Amygdala (tissue), 56 donors: ENCODE measurements around the gene C1orf56.

ENCODE experiments used
- DNase-seq, 56 donors: peaks; one replicate each; lab custom pipeline; 2025; lab: John Stamatoyannopoulos, UW

Gene C1orf56

DNA sequence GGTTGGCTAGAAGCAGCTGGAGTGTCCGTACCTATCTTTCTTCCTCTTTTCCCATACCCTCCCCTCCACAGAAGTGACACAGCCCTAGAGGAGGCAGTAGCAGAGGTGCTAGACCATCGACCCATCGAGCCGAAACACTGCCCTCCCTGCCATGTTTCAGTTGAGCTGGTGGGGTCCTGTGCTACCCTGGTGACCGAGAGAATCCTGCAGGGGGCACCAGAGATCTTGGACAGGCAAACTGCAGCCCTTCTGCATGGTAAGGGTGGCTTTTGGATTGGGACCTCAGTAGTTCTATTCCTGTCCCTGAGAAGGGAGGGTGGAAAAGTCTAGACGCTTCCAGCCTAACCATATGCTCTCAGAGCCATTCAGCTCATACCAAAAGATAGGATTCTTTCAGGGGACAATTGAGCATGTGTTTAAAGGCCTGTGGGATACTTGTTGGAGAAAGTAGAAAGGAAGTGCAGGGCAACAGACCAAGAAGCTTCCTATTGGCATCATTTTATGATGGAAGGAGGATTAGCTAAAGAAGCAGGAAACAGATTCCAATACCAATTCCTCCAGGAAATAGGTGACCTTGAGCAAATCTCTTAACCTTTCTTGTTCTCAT, 22.9 kb upstream of the C1orf56 start:
- DNase-seq: peak in 54 of 56 donors; percentile 5 to 86 (median 56)

DNA sequence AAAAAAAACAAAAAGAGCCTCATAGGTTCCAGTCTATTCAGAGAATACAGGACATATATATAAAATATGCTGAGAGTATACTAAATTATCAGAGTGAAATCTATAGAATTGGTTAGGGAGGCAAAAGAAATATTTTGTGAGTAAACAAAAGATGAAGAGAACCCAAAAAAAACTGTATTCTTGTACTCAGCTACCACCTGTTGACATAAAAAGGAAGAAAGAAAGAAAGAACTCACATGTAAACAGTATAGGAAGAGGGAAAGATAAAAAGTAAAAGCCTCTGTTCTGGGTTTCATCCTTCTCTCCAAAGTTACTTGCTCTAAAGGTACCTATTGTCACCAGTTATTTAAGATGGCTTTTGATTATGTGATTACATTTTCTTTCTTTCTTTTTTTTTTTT, 21.1 kb upstream of the C1orf56 start:
- no peak for DNase-seq

DNA sequence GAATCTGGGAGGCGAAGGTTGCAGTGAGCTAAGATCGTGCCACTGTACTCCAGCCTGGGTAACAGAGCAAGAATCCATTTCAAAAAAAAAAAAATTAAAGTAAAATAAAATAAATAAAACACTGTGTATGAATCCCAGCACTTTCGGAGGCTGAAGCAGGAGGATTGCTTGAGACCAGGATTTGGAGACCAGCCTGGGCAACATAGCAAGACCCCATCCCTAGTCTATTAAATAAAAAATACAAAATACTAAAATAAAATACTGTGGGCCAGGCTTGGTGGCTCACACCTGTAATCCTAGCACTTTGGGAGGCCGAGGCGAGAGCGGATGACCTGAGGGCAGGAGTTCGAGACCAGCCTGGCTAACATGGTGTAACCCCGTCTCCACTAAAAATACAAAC, 15.4 kb upstream of the C1orf56 start:
- no peak for DNase-seq

DNA sequence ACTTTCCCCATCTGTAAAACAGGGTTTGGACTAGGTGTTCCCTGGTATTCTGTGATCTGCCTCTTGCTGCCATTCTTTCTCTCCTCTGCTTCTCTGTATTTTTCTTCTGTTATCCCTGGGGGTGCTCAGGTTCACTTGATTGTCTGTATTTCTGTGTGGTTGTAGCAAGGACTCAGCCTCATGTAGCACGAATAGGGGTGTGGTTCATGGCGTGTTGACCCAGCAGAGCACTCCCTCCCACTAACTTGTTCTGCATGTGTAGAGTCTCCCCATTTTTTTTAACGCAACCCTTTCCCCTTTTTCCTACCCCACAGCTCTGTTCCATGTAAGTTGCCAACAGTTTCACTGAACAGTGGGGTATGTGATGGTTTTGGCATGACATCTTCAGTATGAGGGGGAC, 12.4 kb upstream of the C1orf56 start:
- DNase-seq: no peak

DNA sequence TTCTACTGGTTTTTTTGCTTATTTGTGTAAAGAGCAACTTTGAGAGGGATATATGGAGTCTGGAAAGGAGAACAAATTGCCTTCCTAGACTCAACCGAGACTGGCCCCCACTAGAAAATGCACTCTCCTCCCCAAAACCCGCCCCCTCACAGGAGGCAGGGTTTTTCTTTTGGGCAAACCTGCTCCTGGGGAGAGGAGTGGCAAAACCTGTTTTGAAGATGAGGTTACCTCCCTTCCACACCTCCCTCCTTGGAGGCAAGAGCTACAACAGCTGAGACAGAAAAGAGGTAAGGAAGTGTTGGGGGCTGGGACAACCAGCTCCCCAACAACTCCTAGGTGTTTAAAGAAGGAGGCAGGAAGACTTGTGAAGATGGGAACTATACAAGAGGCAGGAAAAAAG, 11.2 kb upstream of the C1orf56 start, which contains the start of gene BNIPL:
Gene BNIPL (plus strand): TSS at position 231 of the 400 bp plus-strand sequence. CDS start 140 bp downstream, at position 371.
- no peak for DNase-seq

DNA sequence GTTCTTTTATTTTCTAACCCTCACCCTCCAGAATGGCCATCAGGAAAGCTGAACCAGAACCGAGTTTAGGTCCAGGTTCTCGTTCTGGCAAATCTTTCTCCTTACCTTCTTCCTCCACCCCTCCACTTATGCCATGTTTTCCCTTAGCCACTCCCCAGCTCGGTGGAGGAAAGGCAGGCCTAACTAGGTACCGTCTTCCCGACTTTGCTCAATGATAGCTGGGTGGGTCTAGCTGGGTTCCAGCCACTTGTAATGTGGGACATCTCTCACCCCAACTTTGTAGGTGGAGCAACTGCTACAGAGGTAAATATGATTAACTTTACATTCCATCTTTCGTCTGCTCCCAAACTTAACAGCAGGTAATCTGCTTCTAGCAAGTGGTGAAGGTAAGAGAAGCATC, 10.5 kb upstream of the C1orf56 start:
- no peak for DNase-seq

DNA sequence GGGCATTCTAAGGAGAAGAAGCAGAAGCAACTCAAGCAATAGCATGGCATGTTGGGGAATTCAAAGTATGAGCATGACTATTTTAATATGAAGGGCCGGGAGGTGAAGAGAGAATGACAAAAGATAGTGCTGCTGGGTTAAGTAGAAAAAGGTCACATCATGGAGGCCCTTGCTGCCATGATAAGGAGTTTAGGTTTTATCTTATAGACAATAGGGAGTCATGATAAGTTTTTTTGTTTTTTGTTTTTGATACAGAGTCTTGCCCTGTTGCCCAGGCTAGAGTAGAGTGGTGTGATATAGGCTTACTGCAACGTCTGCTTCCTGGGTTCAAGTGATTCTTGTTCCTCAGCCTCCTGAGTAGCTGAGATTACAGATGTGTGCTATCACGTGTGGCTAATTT, 8.0 kb upstream of the C1orf56 start:
- no peak for DNase-seq

DNA sequence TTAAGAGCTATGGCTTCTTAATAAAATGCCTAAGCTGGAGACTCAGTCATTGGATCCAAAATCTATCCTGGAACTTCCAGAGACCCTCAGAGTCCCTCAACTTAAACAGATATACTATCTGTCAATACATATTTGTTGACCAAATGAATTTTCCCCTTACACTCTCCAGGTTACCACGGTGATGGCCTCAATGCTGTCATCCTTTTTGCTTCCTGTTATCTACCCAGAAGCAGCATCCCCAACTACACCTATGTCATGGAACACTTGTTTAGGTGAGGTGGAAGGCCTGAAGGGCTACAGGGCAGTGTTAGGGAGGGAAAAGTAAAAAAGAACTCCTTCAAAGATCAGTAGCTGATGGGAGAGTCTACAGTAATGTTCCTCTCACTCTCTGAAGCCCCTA, 4.4 kb upstream of the C1orf56 start:
- DNase-seq: no peak

DNA sequence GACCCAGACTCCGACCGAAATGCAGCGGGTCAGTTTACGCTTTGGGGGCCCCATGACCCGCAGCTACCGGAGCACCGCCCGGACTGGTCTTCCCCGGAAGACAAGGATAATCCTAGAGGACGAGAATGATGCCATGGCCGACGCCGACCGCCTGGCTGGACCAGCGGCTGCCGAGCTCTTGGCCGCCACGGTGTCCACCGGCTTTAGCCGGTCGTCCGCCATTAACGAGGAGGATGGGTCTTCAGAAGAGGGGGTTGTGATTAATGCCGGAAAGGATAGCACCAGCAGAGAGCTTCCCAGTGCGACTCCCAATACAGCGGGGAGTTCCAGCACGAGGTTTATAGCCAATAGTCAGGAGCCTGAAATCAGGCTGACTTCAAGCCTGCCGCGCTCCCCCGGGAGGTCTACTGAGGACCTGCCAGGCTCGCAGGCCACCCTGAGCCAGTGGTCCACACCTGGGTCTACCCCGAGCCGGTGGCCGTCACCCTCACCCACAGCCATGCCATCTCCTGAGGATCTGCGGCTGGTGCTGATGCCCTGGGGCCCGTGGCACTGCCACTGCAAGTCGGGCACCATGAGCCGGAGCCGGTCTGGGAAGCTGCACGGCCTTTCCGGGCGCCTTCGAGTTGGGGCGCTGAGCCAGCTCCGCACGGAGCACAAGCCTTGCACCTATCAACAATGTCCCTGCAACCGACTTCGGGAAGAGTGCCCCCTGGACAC, 534 bp downstream of the C1orf56 start:
- peak in 47 of 56 donors; percentile 22 to 78 (median 61) for DNase-seq

DNA sequence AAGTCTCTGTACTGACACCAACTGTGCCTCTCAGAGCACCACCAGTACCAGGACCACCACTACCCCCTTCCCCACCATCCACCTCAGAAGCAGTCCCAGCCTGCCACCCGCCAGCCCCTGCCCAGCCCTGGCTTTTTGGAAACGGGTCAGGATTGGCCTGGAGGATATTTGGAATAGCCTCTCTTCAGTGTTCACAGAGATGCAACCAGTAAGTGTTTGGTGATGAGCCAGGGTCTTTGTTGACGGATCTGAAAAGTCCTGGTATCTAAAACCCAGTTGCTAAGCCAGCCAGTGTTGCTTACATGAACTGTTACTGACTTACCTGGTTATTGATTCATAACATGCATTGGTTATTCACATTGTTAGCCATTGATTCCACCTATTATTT, 1.1 kb downstream of the C1orf56 start:
- DNase-seq: peak in 1 of 56 donors; percentile 26

DNA sequence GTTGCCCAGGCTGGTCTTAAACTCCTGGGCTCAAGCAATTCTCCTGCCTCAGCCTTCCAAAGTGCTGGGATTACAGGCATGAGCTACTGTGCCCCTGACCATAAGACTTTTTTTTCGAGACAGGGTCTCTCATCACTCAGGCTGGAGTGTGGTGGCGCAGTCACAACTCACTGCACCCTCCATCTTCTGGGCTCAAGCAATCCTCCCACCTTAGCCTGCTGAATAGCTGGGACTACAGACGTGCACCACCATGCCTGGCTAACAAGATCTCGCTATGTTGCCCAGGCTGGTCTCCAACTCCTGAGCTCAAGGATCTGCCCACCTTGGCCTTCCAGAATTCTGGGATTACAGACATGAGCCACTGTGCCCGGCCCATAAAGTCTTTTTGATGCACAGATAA, 1.9 kb downstream of the C1orf56 start:
- no peak for DNase-seq

DNA sequence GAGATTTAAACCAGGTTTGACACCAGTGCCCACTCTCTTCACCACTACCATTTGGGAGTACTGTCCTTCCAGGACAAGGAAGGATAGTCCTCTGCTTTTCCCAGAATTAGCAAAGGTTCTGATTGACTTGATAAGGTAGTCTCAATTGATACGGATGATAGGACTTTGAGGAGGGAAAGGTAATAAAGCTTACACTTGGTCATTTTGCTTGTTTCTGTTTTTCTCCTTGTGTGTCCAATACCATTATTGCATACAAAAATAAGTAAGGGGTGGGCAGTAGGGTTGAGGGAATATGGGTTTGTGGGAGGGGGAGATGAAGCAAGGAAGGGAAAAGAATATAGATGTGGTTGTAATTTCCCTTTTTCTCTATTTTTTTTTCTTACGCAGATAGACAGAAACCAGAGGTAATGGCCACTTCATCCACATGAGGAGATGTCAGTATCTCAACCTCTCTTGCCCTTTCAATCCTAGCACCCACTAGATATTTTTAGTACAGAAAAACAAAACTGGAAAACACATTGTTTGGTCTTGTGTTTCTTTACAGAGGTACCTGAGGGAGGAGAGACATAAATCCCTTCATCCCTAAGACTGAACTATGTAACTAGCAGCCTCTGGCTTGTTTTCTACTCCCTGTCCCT, 2.6 kb downstream of the C1orf56 start:
- no peak for DNase-seq

DNA sequence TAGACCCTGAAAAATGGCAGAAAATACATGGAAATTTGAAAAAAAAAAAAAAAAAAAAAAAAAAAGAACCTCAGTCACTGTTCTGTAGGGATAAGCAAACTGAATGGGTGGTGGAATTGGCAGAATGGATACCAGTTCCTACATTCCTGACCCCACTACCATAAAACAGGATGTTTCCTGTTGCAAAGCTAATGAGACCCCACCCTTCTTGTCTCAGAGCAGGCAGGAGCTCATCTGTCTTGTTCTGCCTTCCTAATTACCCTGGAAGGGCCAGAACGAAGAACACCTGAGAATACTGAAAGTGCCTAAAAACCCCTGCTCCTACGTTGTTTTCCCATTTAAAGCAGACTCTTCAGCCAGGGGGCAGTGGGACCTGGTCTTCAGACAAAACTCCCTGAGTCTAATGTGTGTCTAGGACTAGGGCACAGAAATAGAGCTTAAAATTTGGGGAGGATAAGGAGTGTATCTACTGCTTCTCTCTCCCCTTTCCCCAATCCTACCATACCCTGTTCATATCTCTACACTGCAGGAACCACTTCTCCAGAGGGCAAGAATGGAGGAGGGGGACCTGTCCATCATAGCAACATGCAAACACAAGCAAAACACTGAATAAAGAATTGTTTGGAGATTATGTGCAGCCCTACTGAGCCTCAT, 3.9 kb downstream of the C1orf56 start:
- DNase-seq: no peak

DNA sequence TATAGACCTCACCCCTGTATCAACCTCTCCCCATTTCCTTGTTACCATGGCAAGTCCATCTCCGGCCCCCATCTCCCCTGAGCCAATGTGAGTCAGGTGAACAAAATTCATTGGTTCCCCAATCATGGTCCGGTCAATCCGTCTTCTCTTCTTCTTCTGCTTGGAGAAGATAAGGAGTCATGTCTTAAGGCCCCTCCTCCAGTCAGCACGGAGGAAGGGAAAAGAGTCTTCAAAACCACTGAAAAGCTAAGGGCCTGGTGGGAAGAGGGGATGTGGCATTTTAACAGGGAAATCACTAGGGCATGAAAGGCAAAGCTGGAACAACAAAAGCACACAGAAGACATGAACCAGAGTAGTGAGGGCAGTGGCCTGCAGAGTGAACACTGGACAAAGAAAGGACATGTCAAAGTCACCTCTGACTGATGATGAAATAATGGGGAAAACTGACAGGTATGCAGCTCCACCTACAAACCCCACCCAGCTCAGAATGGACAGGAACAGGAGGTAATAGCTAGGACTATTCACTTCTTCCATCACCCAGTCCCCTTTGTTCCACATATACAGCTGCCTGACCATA, 7.5 kb downstream of the C1orf56 start:
- DNase-seq: no peak

DNA sequence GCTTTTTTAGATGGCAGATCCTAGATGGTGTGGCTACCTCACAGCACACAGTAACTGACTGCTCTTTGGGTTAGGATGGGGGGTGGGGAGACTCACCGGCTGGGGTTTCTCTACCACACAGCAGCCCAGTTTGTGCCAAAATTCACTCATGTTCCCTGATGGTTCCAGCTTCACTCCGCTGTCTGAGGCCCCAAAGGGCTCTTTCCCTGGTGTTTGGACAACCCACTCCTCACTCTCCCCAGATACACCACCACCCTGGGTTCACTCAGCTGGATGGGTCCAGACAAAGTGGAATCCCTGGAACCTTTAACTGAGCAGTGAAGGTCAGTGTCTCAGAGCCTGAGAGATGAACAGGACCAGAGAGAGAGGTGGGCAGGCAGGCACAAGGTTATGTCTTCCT, 8.0 kb downstream of the C1orf56 start:
- DNase-seq: no peak

DNA sequence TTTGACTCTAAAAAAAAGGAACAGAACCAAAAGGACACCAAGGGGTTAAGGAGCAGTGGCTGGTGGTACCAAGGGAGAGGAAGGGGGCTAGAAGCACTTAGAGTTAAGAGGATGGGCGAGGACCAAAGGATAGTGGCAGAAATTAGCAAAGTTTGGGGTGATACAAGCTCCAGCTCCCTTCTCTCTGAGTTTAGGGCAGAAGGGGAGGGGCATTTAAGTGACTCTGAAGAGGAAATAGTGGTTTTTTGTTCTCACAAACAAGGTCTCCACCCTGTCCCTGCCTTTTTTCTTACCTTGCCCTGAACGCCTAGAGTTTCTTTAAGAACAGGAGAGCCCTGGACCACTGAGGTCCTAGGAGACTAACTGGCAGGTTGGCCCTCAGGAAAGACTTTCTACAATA, 8.6 kb downstream of the C1orf56 start:
- DNase-seq: no peak

DNA sequence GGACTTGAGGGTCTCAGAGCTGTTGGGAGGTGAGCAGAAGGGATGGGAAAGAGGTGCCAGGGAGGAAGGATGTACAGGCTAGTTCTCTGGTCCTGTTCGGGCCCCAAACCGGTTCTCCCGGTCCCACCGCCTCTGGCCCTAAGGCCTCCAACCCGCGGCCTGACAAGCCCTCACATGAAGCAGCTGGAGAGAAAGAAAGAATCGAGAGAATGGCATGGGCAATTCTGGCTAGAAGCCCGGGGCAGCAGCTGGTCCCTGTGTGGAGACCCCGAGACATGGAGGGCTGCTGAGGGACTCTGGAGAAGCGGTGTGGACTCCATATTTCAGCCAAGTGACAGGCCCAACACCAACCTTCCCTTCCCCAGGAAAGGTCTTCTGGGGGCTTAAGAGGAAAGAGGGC, 11.1 kb downstream of the C1orf56 start:
- DNase-seq: peak in 20 of 56 donors; percentile 2 to 57 (median 24)

DNA sequence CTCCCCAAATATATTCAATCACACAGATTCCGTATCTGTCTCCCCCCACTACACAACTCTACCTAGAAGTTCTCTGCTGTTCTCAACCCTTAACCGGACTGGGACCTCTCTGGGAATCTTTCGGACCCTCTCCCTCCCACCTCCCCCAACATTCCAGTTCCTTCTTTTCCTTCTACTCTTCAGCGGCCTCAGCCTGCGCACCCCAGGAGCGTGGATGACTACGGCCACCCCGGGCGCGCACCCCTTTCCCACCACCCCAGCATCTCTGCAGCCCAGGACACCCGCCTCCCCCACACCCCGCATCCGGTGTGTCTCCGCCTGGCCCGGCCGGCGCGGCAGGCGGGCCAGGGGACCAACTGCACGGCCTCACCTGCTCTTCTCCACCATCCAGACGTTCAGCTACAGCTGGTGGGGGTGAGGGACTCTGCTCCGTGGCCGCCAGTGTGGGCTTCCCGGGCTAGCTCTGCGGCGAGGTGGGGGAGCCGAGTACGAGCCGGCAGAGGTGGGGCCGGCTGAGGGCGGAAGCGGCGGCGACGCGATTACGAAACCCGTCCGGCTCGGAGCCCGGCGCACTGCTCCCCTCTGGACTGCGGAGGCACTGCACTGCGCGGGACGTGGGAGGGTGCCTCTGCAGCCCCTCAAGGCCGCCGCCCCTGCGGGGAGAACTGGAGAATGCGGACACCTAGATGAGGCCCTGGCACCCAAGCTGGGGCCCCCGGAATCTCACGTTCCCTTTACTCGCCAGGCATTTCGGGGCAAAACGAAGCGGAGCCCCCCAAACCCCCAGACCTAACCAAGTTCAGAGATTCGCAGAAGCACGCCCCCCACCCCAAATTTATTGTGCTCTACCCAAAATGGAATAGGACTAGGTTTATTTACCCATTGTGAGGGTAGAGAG, 11.8 kb downstream of the C1orf56 start, which contains the start of gene CDC42SE1:
Gene CDC42SE1 (minus strand): TSS at position 514 of the 898 bp plus-strand sequence. CDS start 3,892 bp downstream, outside the sequence.
- peak in 51 of 56 donors; percentile 19 to 89 (median 65) for DNase-seq

DNA sequence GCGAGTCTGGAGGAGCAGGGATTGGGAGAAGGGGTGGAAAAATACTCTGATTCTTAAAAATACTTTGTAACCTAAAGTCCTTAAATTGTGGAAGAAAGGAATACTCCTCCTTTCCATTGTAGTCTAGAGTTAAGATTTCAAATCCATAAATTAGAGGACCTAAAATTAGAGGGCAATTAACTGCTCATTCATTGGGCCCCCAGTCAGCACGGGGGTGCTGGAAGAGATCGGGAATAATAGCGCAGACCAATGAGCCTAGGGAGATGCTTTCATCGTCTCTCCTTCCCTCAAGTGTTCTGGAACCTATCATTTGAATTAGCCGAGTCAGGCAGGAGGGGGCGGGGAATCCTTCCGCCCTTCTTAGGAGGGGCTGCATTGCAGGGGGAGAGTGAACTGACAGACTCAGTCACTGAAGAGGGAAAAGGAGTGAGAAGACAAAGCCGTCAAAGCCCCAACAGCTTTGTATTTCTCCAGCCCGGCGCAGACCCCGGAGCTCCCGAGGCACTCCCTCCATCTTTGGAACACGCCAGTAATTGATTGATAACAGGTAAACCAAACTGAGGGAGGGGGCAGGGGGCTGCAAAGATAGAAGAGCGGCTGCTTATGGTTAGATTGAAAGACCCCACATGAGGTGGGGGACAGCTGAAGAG, 12.6 kb downstream of the C1orf56 start, which contains the start of gene MLLT11:
Gene MLLT11 (plus strand): TSS at position 391 of the 650 bp plus-strand sequence. CDS start 6,828 bp downstream, outside the sequence.
- DNase-seq: peak in 49 of 56 donors; percentile 12 to 81 (median 52)
